ENCODE measurements around the gene PARVA.

PARVA gene

GRCh38 chr11:12459865-12460444, 82.6 kb downstream of the PARVA start:
- no peak overlapping the region for H3K4me3 ChIP-seq (ENCODE audit: low read depth, low read length)
- DNase-seq (ENCODE audit: low read depth): no peak
- TF ChIP-seq MAX (IDR thresholded peaks at IDR 0.05; ENCODE audit: low read depth, low read length) (no peak), MYC (IDR thresholded peaks at IDR 0.05; ENCODE audit: low read depth, low read length) (no peak), POLR2A (IDR thresholded peaks at IDR 0.05; ENCODE audit: extremely low read depth, insufficient read length) (no peak), CTCF (IDR thresholded peaks at IDR 0.05; ENCODE audit: low read depth, low read length) (no peak)

- TF ChIP-seq POLR2A (IDR thresholded peaks at IDR 0.05; ENCODE audit: extremely low read depth, insufficient read length) (no peak), MAX (IDR thresholded peaks at IDR 0.05; ENCODE audit: low read depth, low read length) (no peak), CTCF (IDR thresholded peaks at IDR 0.05; ENCODE audit: low read depth, low read length) (no peak), MYC (IDR thresholded peaks at IDR 0.05; ENCODE audit: low read depth, low read length) (no peak)
- no peak overlapping the region for H3K4me3 ChIP-seq (ENCODE audit: low read depth, low read length)
- DNase-seq (ENCODE audit: low read depth): no peak
Measured at GRCh38 chr11:12460466-12460865, 83.1 kb downstream of the PARVA start.

- no peak for DNase-seq (ENCODE audit: low read depth)
- TF ChIP-seq MYC (IDR thresholded peaks at IDR 0.05; ENCODE audit: low read depth, low read length) (no peak), POLR2A (IDR thresholded peaks at IDR 0.05; ENCODE audit: extremely low read depth, insufficient read length) (no peak)
- H3K4me3 ChIP-seq (ENCODE audit: low read depth, low read length): no peak overlapping the region
Measured at GRCh38 chr11:12461516-12461915, 84.1 kb downstream of the PARVA start.

- TF ChIP-seq CTCF (IDR thresholded peaks at IDR 0.05; ENCODE audit: low read depth, low read length) (no peak), MAX (IDR thresholded peaks at IDR 0.05; ENCODE audit: low read depth, low read length) (no peak), POLR2A (IDR thresholded peaks at IDR 0.05; ENCODE audit: extremely low read depth, insufficient read length) (no peak), MYC (IDR thresholded peaks at IDR 0.05; ENCODE audit: low read depth, low read length) (no peak)
- DNase-seq (ENCODE audit: low read depth): no peak
- no peak overlapping the region for H3K4me3 ChIP-seq (ENCODE audit: low read depth, low read length)
Measured at GRCh38 chr11:12464303-12464702, 86.9 kb downstream of the PARVA start.

- no peak overlapping the region for H3K4me3 ChIP-seq (ENCODE audit: low read depth, low read length)
- no peak for DNase-seq (ENCODE audit: low read depth)
- TF ChIP-seq MAX (IDR thresholded peaks at IDR 0.05; ENCODE audit: low read depth, low read length) (no peak), MYC (IDR thresholded peaks at IDR 0.05; ENCODE audit: low read depth, low read length) (no peak), POLR2A (IDR thresholded peaks at IDR 0.05; ENCODE audit: extremely low read depth, insufficient read length) (no peak), CTCF (IDR thresholded peaks at IDR 0.05; ENCODE audit: low read depth, low read length) (no peak)
Measured at GRCh38 chr11:12465332-12465731, 88.0 kb downstream of the PARVA start.

- H3K4me3 ChIP-seq (ENCODE audit: low read depth, low read length): no peak overlapping the region
- no peak for TF ChIP-seq MYC (IDR thresholded peaks at IDR 0.05; ENCODE audit: low read depth, low read length)
- no peak for TF ChIP-seq POLR2A (IDR thresholded peaks at IDR 0.05; ENCODE audit: extremely low read depth, insufficient read length)
- no peak for TF ChIP-seq MAX (IDR thresholded peaks at IDR 0.05; ENCODE audit: low read depth, low read length)
- TF ChIP-seq CTCF (IDR thresholded peaks at IDR 0.05; ENCODE audit: low read depth, low read length): no peak
- no peak for DNase-seq (ENCODE audit: low read depth)
Measured at GRCh38 chr11:12467610-12468009, 90.2 kb downstream of the PARVA start.
